Measurements from ENCODE around the gene NCKAP5.

DNA sequence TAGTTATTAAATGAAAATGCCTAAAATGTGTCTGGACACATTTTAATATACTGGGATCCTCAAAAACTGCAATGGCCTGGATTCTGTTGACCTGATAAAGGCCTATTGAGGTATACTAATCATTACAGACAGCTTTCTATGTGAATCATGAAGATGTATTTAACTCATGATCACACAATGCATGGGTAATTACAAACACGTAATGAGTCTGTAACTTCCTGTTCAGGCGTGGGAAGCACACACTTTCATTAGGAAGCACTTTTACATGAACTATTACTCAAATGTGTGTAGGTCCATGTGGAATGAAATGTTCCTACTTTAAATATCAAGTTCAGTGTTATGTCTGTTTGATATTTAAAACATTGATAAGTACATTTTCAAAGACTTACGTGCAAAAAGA, 108.7 kb downstream of the NCKAP5 start:
- TF ChIP-seq CTCF (IDR thresholded peaks at IDR 0.05) (no peak), POLR2A (IDR thresholded peaks at IDR 0.05) (no peak)

All from ovary (tissue), 3 donors.